Measurements from ENCODE around the gene CFAP46. TPM values are rescaled to one million over a fixed set of nuclear protein-coding genes. Genes with fewer than 3 reads are reported as not detected.

The CFAP46 gene
- total RNA-seq, 2 experiments from 2014 or later = not detected

DNA sequence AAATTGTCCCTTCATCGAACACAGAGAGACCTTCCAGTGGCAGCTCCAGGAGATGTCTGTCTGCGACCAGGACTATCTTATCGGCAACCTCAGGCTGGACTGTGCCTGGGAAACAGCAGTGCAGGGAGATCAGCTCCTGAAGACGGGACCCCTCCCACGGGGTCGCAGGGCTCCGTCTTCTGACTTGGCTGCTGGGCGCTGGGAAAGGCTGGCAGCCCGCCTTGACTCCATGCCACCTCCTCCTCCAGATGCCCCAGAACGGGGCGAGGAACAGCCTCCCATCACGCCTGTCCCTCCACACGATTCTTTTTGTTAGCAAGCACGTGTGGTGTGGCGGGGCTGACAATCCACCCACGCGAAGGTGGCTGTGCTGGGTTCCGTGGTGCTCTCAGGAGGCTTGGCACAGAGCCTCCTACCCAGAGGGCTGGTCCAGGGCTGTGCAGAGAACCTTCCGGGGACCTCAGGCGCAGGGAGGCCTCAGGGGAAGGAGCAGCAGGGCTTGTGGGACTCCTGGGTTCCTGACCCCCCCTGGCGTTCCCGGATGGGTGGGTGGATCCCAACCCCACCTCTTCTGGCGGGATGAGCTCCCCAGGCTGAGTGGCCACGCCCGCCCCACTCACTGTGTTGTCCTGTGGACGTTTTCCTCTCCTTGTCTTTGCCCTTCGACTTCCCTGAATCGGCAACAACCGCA lies 108.8 kb downstream of the CFAP46 start:
- CTCF ChIA-PET (ENCODE audit: unreplicated experiment) = no interaction called here
- H3K79me2 ChIP-seq (ENCODE audit: insufficient read depth, low read depth, low read length) = no peaks in the 10 kb centered on the region
- intact Hi-C loops (cut with micrococcal nuclease; ENCODE audit: unreplicated experiment) = no loop called here
- no peak overlapping the region for H3K27ac ChIP-seq (ENCODE audit: low read depth, low read length, poor library complexity, severe bottlenecking)
- no peaks in the 10 kb centered on the region for H3K36me3 ChIP-seq (ENCODE audit: insufficient read depth, low read length)
- BruUV-seq (replicated peaks) = no TSS peak
- H4K20me1 ChIP-seq (ENCODE audit: insufficient read depth, low read length) = no peaks in the 10 kb centered on the region
- H3K4me3 ChIP-seq (ENCODE audit: low read depth, low read length, poor library complexity, severe bottlenecking) = no peak overlapping the region
- H2AFZ ChIP-seq (ENCODE audit: low read length) = no peak overlapping the region
- POLR2A ChIA-PET = no interaction called here
- no peak overlapping the region for H3K4me2 ChIP-seq (ENCODE audit: low read length)
- H3K4me1 ChIP-seq (ENCODE audit: insufficient read depth, low read length, poor library complexity, severe bottlenecking) = no peaks in the 10 kb centered on the region
- TF ChIP-seq EZH2phosphoT487 (IDR thresholded peaks at IDR 0.05; ENCODE audit: borderline replicate concordance, low read depth, low read length) = no peak
- TF ChIP-seq, protein P1, sequence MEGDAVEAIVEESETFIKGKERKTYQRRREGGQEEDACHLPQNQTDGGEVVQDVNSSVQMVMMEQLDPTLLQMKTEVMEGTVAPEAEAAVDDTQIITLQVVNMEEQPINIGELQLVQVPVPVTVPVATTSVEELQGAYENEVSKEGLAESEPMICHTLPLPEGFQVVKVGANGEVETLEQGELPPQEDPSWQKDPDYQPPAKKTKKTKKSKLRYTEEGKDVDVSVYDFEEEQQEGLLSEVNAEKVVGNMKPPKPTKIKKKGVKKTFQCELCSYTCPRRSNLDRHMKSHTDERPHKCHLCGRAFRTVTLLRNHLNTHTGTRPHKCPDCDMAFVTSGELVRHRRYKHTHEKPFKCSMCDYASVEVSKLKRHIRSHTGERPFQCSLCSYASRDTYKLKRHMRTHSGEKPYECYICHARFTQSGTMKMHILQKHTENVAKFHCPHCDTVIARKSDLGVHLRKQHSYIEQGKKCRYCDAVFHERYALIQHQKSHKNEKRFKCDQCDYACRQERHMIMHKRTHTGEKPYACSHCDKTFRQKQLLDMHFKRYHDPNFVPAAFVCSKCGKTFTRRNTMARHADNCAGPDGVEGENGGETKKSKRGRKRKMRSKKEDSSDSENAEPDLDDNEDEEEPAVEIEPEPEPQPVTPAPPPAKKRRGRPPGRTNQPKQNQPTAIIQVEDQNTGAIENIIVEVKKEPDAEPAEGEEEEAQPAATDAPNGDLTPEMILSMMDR (conservative IDR thresholded peaks at IDR 0.05; ENCODE audit: low read length) = no peak
- no peaks in the 10 kb centered on the region for H3K9me2 ChIP-seq (ENCODE audit: insufficient read depth, low read length)
- H3K9me3 ChIP-seq (ENCODE audit: low read length) = no peaks in the 10 kb centered on the region
- no peak for DNase-seq (ENCODE audit: low spot score)

DNA sequence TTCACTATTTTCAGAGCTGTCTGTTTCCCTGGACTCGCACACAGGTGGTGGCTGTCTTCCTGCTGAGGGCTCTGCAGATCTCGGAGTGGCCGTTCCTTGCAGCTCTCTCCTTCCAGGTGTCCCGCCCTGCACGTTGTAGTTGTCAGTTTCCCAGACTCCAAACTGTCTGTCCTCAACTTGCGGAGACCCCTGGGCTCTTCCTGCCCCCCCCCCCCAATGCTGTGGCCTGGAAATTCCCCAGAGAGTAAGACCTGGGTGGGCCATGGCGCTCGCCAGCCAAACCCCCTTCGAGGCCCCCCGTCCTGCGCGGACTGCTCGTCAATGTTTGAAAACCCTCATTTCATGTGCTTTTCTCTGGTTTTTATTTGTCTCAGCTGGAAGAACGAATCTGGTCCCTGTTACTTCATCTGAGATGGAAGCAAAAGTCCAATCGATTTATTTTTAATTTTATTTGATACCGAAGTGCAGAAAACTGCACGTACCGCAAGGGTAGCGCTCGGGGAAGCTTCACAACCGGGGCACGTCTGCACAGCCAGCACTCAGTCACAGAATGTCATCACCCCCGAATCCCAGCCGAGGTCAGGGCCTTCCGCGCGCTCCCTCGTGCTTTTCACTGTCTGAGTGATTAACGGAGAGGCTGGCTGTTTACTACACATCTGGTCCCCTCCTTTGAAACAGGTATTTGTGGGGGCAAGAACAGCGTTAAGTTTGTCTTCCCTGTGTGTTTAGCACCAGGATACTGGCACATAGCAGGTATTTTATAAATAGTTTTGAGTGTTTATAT lies 110.0 kb downstream of the CFAP46 start:
- ChIA-PET POLR2A (no interaction called here), CTCF (ENCODE audit: unreplicated experiment) (no interaction called here)
- BruUV-seq (replicated peaks) = no TSS peak
- Histone ChIP-seq H3K27ac (ENCODE audit: low read depth, low read length, poor library complexity, severe bottlenecking) (no peak overlapping the region), H3K4me3 (ENCODE audit: low read depth, low read length, poor library complexity, severe bottlenecking) (no peak overlapping the region), H3K4me1 (ENCODE audit: insufficient read depth, low read length, poor library complexity, severe bottlenecking) (no peaks in the 10 kb centered on the region), H3K4me2 (ENCODE audit: low read length) (no peak overlapping the region), H3K36me3 (ENCODE audit: insufficient read depth, low read length) (no peaks in the 10 kb centered on the region), H2AFZ (ENCODE audit: low read length) (no peak overlapping the region), H3K9me2 (ENCODE audit: insufficient read depth, low read length) (no peaks in the 10 kb centered on the region), H4K20me1 (ENCODE audit: insufficient read depth, low read length) (no peaks in the 10 kb centered on the region), H3K79me2 (ENCODE audit: insufficient read depth, low read depth, low read length) (no peaks in the 10 kb centered on the region), H3K9me3 (ENCODE audit: low read length) (no peaks in the 10 kb centered on the region)
- TF ChIP-seq EZH2phosphoT487 (IDR thresholded peaks at IDR 0.05; ENCODE audit: borderline replicate concordance, low read depth, low read length) = no peak
- TF ChIP-seq, protein P1 (conservative IDR thresholded peaks at IDR 0.05; ENCODE audit: low read length) = no peak
- no peak for DNase-seq (ENCODE audit: low spot score)
- intact Hi-C loops (cut with micrococcal nuclease; ENCODE audit: unreplicated experiment) = no loop called here

DNA sequence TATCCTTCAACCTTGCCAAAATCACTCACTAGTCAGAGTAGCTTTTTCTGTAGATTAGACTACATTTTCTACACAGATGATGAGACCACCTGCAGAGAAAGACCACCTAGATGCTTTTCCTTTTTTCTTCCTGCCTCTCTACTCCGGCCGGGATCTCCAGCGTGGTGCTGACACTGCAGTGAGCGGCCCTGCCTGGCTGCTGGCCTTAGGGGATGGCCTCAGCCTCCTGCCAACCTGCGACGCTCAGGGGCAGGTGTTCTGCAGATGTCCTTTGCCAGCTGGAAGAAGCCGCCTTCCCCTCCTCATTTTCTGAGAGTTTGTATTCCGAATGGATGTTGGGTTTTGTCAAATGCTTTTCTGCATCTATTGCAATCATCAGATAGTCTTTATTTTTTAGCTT lies 113.0 kb downstream of the CFAP46 start:
- Histone ChIP-seq H2AFZ (ENCODE audit: low read length) (no peak overlapping the region), H3K36me3 (ENCODE audit: insufficient read depth, low read length) (no peaks in the 10 kb centered on the region), H3K9me3 (ENCODE audit: low read length) (0 out of 2 replicates have a peak, but pooled peaks cover 11% of the 10 kb centered on the region), H3K4me3 (ENCODE audit: low read depth, low read length, poor library complexity, severe bottlenecking) (no peak overlapping the region), H3K4me1 (ENCODE audit: insufficient read depth, low read length, poor library complexity, severe bottlenecking) (no peaks in the 10 kb centered on the region), H3K27ac (ENCODE audit: low read depth, low read length, poor library complexity, severe bottlenecking) (no peak overlapping the region), H3K9me2 (ENCODE audit: insufficient read depth, low read length) (no peaks in the 10 kb centered on the region), H4K20me1 (ENCODE audit: insufficient read depth, low read length) (no peaks in the 10 kb centered on the region), H3K4me2 (ENCODE audit: low read length) (no peak overlapping the region), H3K79me2 (ENCODE audit: insufficient read depth, low read depth, low read length) (no peaks in the 10 kb centered on the region)
- TF ChIP-seq, protein P1 (conservative IDR thresholded peaks at IDR 0.05; ENCODE audit: low read length) = no peak
- TF ChIP-seq EZH2phosphoT487 (IDR thresholded peaks at IDR 0.05; ENCODE audit: borderline replicate concordance, low read depth, low read length) = no peak
- ChIA-PET POLR2A (no interaction called here), CTCF (ENCODE audit: unreplicated experiment) (no interaction called here)
- intact Hi-C loops (cut with micrococcal nuclease; ENCODE audit: unreplicated experiment) = no loop called here
- no peak for DNase-seq (ENCODE audit: low spot score)
- BruUV-seq (replicated peaks) = no TSS peak
